Activated CD4-positive, CD25-positive, alpha-beta regulatory T cell treated with anti-CD3 and anti-CD28 coated beads, Interleukin-2, amount 50 U/mL, for 72 hours (primary cell): ENCODE results near the gene SCAMP1.
"Not testable (repeated sequence)": the region's sequence is repeated elsewhere in the genome, so short reads cannot be mapped to it uniquely, and the experiment has no call there.

Experiments used
- DNase-seq: peaks from one replicate; pipeline ENCODE4 v3.0.0; 2021

SCAMP1 gene

DNA sequence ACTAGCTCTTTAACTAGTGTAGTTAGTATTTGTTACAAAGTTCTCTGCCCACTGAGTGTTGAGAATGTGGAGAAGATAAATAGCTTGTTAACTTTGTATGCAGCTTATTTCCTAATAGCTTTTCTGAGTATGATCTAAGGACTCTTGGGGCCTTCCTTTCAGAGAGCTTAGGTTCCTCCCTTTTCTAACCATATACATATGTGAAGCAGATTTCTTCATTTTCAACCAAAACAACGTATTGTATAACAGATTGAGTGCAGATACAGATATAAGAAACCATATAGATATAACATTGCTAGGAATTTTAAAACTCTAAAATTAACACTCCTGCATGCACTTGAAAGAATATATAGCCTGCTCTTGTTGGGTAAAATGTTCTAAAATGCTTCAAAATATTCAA is 70.4 kb downstream of the SCAMP1 start:
- no peak for DNase-seq

DNA sequence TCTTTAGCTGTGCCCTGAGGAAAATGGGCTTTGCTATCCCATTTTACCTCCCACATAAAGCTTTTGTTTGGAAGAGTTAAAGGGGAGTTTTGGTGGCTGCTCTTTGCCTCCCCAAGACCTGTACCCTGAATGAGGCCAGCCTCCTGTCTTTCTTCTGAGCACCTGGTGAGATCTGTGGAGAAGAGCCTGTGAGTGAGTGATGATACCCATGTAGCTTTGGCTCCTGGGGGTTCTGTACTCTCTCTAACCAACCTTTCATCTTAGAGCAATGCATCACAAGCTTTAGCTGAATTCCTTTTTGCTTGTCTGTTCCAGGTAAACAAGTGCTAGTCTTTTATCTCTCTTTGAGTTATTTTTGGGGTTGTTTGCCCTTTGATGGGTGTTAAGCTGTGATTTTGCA is 73.6 kb downstream of the SCAMP1 start:
- DNase-seq: no peak

DNA sequence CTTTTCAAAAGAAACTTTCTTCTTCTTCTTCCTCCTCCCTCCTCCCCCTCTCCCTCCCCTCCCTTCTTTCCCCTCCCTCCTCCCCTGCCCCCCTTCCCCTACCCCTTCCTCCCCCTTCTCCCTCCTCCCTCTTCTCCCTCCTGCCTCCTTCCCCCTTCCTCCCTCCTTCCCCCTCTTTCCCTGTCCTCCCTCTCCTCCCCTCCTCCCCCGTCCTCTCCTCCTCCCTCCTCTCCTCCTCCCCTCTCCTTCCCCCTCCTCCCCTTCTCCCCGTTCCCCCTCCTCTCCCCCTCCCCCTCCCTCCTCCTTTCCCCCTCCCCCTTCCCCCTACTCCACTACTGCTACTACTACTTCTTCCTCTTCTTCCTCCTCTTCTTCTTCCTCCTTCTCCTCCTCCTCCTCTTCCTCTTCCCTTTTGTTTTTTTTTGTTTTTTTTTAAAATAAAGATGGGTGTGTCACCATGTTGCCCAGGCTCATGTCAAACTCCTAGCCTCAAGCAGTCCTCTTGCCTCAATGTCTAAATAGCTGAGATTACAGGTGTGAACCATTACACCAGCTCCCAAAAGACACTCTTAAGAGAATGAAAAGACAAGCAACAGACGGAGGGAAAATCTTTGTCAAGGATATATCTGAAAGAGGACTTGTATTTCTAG is 87.5 kb downstream of the SCAMP1 start:
- DNase-seq: no peak

DNA sequence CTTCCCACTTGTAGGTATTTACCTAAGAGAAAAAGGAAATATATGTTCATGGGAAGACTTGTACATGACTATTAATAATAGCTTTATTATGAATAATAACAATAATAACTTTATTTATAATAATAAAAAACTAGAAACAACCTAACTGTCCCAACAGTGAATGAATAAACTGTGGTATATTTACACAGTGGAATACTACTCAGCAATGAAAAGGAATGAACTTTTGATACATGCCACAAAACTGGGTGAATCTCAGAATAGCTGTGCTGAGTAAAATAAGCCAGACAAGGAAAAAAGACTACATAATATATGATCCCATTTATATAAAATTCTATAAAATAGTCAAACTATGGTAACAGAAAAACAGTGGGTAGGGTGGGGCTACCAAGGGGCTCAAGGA is 88.7 kb downstream of the SCAMP1 start:
- DNase-seq: no peak

DNA sequence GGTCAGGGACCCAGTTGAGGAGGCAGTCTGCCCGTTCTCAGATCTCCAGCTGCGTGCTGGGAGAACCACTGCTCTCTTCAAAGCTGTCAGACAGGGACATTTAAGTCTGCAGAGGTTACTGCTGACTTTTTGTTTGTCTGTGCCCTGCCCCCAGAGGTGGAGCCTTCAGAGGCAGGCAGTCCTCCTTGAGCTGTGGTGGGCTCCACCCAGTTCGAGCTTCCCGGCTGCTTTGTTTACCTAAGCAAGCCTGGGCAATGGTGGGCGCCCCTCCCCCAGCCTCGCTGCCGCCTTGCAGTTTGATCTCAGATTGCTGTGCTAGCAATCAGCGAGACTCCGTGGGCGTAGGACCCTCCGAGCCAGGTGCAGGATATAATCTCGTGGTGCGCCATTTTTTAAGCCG is 97.1 kb downstream of the SCAMP1 start:
- DNase-seq: not testable (repeated sequence)

DNA sequence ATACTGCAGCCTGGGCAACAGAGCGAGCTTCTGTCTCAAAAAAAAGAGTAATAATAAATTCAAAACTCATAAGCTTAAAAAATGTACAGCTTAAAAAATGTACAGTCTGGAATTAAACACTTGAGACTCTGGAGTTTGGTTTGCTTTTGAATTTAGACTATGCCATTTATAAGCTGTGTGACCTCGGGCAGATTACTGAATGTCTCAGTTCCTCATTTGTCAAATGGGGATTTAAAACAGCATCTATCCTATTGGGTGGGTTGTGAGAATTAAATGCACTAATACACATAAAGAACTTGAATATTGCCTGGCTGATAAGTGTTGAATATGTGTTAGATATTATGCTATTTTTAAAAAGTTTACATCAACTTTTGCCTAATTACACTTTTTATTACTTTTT is 98.4 kb downstream of the SCAMP1 start:
- DNase-seq: no peak

DNA sequence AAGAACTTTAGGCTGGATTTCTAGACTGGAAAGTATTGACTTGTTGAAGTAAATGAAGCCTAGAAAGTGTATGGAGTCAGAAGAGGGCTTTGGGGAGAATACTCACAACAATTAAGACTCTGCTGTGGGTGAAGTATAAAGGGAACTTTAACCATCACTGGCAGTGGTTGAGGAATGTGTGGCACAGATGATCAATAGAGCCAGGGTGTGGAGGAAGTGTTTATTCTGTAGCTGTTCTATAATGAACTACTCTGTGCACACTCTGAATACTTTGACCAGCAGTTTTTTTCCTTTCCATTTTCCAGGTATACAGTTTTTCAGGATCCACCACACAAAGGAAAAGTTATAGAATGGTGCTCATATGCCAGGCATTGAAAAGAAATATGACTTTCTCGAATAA is 106.7 kb downstream of the SCAMP1 start:
- DNase-seq: no peak

DNA sequence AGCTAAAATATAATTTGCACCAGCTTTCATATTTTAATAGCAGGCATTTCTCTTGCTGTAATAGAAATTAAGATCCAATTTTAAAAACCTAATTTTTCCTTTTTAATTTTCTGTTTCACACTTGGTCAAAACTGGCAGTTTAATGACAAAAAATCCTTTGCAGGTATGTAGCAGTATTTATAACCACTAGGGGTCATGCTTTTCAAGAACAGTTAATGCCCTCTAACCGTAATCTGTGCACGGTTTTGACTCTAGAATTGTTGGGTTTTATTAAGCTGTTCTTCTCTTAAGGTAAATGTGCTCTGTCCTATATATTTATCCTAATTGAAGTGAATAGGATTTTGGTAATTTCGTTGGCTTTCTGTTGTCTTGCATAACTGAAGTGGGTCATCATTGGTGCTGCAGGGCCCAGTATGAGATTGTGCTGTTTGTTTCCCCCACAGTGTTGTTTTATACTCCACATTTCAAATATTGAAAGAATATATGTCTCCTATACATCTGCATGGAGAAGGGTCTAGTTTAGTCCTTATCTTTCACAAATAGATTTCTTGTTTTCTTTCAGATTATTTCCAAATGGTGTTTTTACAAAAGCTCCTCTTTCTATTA is 107.4 kb downstream of the SCAMP1 start:
- no peak for DNase-seq

DNA sequence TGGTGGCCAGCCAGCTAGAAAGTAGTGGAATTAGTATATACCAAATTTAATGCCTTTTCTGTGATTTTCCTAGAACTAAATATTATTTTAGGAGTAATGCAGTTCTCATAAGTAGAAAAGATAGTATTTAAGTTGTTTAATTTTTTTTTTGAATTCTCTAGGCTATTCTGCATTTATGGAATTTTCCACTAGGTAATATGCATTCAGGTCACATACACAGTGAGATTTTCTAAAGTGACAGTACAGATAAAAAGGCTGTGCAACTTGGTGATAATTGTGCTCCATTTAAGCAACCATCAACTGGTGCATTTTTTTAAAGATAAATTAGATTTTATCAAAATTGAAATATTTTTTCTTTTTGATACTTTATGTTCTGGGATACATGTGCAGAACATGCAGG is 111.5 kb downstream of the SCAMP1 start:
- no peak for DNase-seq

DNA sequence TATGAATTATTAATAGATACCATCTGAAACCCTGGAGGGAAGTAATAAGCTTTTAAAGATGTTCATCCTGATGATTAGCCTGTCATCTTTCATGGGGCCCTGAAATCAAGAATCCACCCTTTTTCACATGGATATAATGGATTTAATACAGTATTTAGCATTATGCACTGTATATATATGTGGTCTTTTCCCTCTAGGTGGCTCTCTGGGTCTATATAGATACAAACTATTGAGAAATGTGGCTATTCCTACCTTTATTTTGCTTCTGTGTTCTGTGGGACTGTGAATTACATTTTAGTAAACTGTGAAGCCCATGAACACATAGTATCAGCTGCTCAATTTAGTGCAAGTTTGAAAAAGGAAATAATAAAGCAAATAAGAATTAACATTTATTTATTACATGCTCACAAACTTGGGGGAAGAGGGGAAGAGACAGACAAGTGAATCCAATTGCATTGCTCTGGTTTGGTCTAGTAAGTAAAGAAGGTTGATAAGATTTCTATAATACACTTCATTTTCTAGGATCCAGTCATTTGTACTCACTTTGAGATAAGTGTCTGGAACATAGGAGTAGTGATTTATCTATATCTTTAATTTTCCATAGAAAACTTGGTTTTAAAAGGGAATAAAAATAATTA is 112.2 kb downstream of the SCAMP1 start:
- DNase-seq: no peak

DNA sequence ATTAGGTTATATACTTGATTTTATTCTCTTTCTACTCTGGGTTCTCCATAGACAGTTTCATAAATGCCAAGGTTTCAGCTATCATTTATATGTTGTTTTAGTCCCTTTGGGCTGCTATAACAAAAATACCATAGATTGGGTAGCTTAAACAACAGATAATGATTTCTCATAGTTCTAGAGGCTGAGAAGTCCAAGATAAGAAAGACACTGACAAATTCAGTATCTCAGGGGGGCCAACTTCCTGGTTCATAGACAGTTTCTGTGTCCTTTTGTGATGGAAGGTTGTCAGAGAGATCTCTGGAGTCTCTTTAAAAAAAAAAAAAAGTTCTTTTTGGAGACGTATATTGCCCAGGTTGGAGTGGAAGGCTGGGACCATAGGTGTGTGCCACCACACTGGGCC is 113.3 kb downstream of the SCAMP1 start:
- no peak for DNase-seq

DNA sequence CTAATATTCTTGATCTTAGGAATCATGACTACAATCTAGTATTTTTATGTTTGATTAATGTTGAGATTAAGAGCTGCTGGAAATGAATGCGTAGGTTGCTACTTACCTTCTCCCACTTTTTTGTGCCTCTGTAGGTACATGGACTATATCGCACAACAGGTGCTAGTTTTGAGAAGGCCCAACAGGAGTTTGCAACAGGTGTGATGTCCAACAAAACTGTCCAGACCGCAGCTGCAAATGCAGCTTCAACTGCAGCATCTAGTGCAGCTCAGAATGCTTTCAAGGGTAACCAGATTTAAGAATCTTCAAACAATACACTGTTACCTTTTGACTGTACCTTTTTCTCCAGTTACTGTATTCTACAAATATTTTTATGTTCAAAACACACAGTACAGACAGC is 115.0 kb downstream of the SCAMP1 start:
- DNase-seq: no peak

DNA sequence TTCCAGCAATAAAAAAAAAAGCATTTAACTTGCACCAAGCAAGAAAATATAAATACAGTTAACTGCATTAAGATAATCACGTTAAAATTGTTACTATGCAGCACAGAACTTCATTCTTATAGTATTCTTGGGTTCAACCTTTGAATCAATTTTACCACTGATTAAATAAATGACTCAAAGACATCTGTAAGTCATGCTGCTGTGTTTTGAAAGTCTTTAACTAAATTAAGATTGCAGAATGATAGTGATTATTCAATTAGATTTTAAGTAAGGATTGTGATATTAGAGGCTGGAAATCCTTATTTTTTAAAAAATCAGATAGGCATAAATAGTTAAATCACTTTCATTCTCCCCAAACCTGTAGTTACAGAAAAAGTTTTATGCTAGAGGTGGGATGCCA is 116.4 kb downstream of the SCAMP1 start:
- DNase-seq: no peak

DNA sequence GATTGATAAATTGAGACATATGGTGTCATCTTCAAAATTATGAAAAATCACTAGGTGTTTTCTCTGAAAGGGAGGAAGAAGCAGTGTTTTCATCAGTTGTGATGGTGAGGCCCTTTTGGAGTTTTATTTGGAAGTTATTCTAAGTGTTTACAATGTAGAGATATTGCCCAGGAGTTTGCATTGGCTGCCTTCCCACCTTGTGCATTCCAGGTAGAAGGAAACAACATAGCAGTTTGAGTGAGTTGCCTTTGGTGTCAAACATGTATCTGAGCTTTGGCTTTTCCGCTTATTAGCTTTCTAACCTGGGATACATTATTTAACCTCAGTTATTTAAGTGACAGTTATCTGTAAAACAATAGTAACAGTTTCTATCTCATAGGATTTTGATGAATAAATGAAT is 122.5 kb downstream of the SCAMP1 start:
- no peak for DNase-seq

DNA sequence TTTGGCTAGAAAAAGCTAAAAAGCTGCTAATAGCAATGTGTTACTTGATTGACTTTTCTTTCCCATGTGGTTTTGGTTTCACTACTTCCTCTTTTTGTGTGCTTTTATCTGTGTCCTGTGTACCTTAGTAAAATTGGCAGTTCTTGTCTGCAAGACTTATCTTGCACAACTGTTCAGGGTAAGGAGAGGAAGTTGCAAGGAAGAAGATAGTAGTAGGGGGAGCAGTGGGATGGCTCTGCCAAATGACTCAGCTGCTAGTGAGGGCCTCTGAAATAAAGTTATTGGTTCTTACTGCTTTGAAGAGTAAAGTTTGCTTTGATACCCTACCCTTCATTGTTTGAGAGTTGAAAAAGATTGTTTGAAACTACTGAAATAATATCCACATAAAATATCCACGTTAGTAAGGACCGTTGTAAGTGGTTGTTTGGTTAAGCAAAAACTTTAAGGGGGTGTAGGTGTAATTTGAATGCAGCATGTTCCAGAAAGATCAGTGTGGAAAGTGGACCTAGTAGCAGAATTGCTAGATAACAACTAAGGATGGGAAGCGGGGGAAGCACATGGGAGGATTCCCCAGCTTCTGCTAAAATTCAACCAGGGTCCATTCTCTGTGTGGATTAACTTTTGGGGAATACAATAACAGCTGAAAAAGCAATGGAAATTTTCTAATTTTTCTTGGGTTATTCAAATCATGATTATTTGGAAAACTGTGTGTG is 123.5 kb downstream of the SCAMP1 start:
- no peak for DNase-seq

DNA sequence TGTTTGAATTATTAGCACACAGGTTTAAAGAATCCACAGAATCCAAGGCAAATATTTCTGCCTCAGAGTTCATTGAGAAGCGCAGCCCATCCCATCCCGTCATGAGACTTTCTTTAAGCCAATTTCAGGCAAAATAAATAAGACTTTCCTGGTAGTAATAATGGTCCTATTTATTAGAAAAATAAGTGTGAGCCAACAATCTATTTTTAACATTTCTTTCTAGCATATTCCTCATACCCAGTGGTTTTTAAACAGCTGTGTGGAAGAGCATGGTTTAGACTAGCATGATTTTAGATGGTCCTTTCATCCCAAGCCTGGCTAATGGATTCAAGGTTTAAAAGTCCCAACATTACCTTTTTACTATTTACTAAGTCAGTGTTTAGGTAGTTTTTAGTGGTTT is 125.8 kb downstream of the SCAMP1 start:
- no peak for DNase-seq

DNA sequence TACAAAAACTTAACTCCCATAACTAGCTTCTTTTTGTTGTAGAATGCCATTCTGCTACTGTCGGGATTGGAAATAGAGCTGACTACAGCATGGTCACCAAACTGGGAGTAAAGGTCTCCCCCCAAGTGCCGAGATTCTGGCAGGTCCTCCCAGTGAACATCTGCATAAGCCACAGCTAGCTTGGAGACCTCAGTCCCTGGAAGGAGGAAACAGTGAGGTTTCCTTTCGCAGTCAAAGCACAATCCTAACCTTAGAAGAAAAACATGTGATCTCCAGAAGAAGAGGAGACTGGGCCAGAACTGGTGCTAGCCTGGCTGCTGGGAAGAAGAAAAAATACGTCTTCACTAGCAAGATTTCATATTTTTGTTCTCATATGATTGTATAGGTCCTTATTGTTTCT is 127.4 kb downstream of the SCAMP1 start:
- no peak for DNase-seq

DNA sequence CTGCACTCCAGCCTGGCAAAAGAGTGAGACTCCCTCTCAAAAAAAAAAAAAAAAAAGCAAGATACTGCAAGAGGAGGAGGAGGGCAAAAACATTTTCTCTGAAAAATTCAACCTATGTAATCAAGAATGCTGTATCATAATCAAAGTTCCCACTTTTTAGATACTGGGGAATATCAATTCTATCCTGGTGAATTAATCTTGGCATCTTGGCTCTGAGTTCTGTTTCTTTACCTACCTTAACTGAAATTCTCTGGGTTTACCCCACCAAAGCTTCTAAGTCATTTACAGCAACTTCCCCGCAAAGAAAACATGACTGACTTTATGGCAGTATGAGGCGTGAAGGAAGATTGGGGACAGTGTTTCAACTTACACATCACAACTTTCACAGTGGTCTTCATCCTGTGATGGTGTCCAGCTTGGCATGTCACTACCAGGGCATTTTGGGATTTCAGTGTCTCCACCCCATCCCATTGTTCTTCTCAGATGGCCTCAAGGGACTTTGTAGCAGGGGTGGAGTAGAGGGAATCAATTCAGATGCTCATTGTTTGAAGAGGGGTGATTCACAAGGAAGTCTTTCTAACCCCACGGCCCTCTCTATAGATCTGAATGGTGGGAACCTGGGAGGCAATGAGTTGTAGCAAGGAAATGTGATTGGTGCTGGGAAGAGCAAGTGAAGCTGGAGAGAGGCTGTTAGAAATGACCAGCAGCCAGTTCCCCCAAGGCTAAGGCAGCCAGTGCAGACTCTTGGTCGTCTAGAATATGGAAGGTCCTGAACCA is 130.5 kb downstream of the SCAMP1 start:
- no peak for DNase-seq

DNA sequence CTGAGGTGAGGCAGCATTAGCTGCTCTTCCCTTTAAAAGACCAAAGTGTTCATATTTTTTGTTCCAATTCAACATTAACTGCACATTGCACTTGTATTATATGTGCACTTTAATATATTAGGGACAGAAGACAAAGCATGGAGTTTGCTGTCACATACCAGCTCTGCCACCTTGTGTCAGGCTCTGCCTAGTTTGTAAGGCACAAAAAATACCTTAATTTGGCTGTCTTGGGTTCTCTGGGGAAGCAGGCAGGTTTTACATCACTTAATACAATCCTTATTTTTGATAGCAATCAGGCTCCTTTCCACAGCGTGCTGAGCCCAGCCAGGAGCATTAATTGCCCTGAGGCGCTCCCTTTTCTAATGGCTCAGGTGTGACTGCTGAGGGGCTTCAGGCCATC is 131.8 kb downstream of the SCAMP1 start:
- no peak for DNase-seq

DNA sequence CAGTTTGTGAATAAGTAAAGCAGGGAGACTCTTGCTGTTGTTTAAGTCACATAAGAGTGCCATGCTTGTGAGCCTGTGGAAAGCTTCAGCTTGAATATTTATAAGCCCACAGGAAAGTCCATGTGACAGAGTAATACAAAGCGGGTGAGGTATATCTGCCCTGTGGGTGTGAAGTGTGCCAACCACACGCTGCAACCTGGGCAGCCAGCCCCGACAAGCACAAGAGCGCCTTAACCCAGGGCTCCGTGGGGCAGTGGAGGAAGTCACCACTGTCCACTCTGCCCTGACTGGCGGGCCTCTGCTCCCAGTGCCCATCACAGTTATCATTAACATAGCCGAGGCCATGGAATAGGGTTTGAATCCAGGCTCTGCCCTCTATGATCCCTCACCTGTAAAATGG is 132.2 kb downstream of the SCAMP1 start:
- no peak for DNase-seq

DNA sequence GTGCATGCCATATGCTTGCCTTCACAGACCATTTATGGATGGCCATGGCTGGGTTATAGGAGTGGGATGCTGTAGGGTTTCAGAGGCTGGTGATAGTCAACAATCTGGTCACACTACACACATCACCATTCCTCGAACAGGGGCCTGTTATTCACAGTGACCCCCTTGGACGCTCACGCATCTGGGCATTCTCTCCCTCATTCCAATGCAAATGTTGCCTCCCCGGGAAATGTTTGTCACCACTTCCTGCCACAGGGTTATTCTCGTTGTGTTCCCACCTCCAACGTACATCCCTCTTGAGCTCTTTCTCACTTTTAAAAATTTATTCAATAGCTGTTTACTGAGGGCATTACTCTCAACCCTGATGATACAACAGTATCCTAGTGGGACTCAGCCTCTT is 135.4 kb downstream of the SCAMP1 start:
- DNase-seq: no peak

DNA sequence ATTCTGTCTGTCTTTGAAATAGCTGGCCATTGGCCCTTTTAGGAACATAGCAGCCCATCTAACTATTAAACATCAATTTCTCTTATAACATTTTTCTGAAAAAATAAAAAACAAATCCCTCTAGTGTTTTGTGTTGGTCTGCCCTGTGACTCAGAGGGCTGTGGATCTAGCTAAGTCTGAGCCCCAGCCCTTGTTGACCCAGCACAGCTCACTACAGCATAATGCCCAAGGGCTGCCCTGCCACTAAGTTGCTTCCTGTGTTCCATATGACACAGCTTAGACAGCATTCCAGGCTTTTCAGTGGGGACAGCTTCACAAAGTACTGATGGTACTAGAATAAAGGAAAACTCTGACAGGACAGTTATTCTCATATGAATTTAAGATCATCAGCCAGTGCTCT is 136.0 kb downstream of the SCAMP1 start:
- no peak for DNase-seq
